AG08395 (cell line): Measurements from ENCODE around the gene CSNK2A1.
A peak's percentile ranks its signal among the peaks of the same experiment; 100 is the strongest.

Experiments
- DNase-seq: peaks from one replicate; pipeline ENCODE4 v3.0.0; 2012; ENCODE audit warnings: mixed read lengths, low spot score

Gene CSNK2A1

GRCh38 chr20:564192-564591 is 20.6 kb upstream of the CSNK2A1 start:
- no peak for DNase-seq

GRCh38 chr20:563187-563586 is 19.6 kb upstream of the CSNK2A1 start:
- DNase-seq, result no peak

GRCh38 chr20:562232-562897 is 18.8 kb upstream of the CSNK2A1 start:
- no peak for DNase-seq

- DNase-seq, result peak; percentile 82
Observed at GRCh38 chr20:561437-562231, 18.0 kb upstream of the CSNK2A1 start.

GRCh38 chr20:560680-561079 is 17.1 kb upstream of the CSNK2A1 start:
- DNase-seq, result no peak

- DNase-seq, result no peak
Observed at GRCh38 chr20:558117-558516, 14.5 kb upstream of the CSNK2A1 start.

GRCh38 chr20:556984-557383 is 13.4 kb upstream of the CSNK2A1 start:
- no peak for DNase-seq

GRCh38 chr20:555976-556385 is 12.4 kb upstream of the CSNK2A1 start:
- no peak for DNase-seq

- no peak for DNase-seq
Observed at GRCh38 chr20:550611-551010, 7.0 kb upstream of the CSNK2A1 start.

- DNase-seq, result no peak
Observed at GRCh38 chr20:549722-550496, 6.3 kb upstream of the CSNK2A1 start.

- no peak for DNase-seq
Observed at GRCh38 chr20:548906-549305, 5.3 kb upstream of the CSNK2A1 start.

GRCh38 chr20:547394-547793 is 3.8 kb upstream of the CSNK2A1 start:
- no peak for DNase-seq

GRCh38 chr20:546353-546752 is 2.8 kb upstream of the CSNK2A1 start:
- no peak for DNase-seq

- DNase-seq, result no peak
Observed at GRCh38 chr20:544153-544725, 649 bp upstream of the CSNK2A1 start.

GRCh38 chr20:542777-543368 is 717 bp downstream of the CSNK2A1 start:
- no peak for DNase-seq

- DNase-seq, result no peak
Observed at GRCh38 chr20:540391-541201, 3.0 kb downstream of the CSNK2A1 start.

- DNase-seq, result peak; percentile 43
Observed at GRCh38 chr20:539848-540247, 3.7 kb downstream of the CSNK2A1 start.

GRCh38 chr20:539191-539590 is 4.4 kb downstream of the CSNK2A1 start:
- DNase-seq, result no peak

GRCh38 chr20:537983-538382 is 5.6 kb downstream of the CSNK2A1 start:
- DNase-seq, result no peak

- no peak for DNase-seq
Observed at GRCh38 chr20:536426-537010, 7.1 kb downstream of the CSNK2A1 start.

GRCh38 chr20:535958-536357 is 7.6 kb downstream of the CSNK2A1 start:
- no peak for DNase-seq
